ENCODE results near the gene EEFSEC. TPM values are rescaled to one million over a fixed set of nuclear protein-coding genes. Genes with fewer than 3 reads are reported as not detected.

Gene EEFSEC
- total and polyA plus RNA-seq, 4 donors = 9.8 to 20.1 (median 11.6) TPM

- ATAC-seq (ENCODE audit: insufficient read depth, low FRiP score) (no peak), DNase-seq (no peak)
- H3K27me3 ChIP-seq (ENCODE audit: control insufficient read depth in 3 of 3, insufficient read depth in 3 of 3, low read length in 2 of 3) = peaks cover 0 to 4% (median 0%) of the 10 kb centered on the region in 3 donors
- H3K4me1 ChIP-seq (ENCODE audit: control insufficient read depth in 5 of 5, insufficient read depth in 5 of 5, low read length in 5 of 5) = no peaks in the 10 kb centered on the region
- no peak overlapping the region for H3K27ac ChIP-seq (ENCODE audit: low read depth in 1 of 2, low read length in 1 of 2)
- H3K9me3 ChIP-seq (ENCODE audit: control insufficient read depth in 4 of 4, insufficient read depth in 3 of 4, low read length in 3 of 4) = peaks cover 0 to 8% (median 0%) of the 10 kb centered on the region in 4 donors
- WGBS, 2 donors = 79% methylated on average over 3 of the region's 3 CpGs
- TF ChIP-seq CTCF (IDR thresholded peaks at IDR 0.05; ENCODE audit: control extremely low read depth, extremely low read depth) = no peak
- H3K36me3 ChIP-seq (ENCODE audit: control insufficient read depth in 4 of 4, insufficient read depth in 4 of 4, low read length in 4 of 4) = no peaks in the 10 kb centered on the region
- H3K4me3 ChIP-seq = no peak overlapping the region
- H3K9ac ChIP-seq (ENCODE audit: insufficient read depth in 1 of 2, low read length in 2 of 2) = no peak overlapping the region
These were observed 290.5 kb downstream of the EEFSEC start for GRCh38 chr3:128443771-128444170.

- Histone ChIP-seq H3K4me3 (no peak overlapping the region), H3K4me1 (ENCODE audit: control insufficient read depth in 5 of 5, insufficient read depth in 5 of 5, low read length in 5 of 5) (no peaks in the 10 kb centered on the region), H3K9me3 (ENCODE audit: control insufficient read depth in 4 of 4, insufficient read depth in 3 of 4, low read length in 3 of 4) (peaks cover 0 to 8% (median 0%) of the 10 kb centered on the region in 4 donors), H3K9ac (ENCODE audit: insufficient read depth in 1 of 2, low read length in 2 of 2) (no peak overlapping the region), H3K36me3 (ENCODE audit: control insufficient read depth in 4 of 4, insufficient read depth in 4 of 4, low read length in 4 of 4) (no peaks in the 10 kb centered on the region), H3K27ac (ENCODE audit: low read depth in 1 of 2, low read length in 1 of 2) (no peak overlapping the region), H3K27me3 (ENCODE audit: control insufficient read depth in 3 of 3, insufficient read depth in 3 of 3, low read length in 2 of 3) (peaks cover 0 to 4% (median 0%) of the 10 kb centered on the region in 3 donors)
- ATAC-seq (ENCODE audit: insufficient read depth, low FRiP score) (no peak), DNase-seq (no peak)
- WGBS, 2 donors = 98 to 100% methylated on average over 1 of the region's 1 CpG
- no peak for TF ChIP-seq CTCF (IDR thresholded peaks at IDR 0.05; ENCODE audit: control extremely low read depth, extremely low read depth)
These were observed 292.1 kb downstream of the EEFSEC start for GRCh38 chr3:128445357-128445756.

- H3K36me3 ChIP-seq (ENCODE audit: control insufficient read depth in 4 of 4, insufficient read depth in 4 of 4, low read length in 4 of 4) = no peaks in the 10 kb centered on the region
- no peak for TF ChIP-seq CTCF (IDR thresholded peaks at IDR 0.05; ENCODE audit: control extremely low read depth, extremely low read depth)
- H3K4me3 ChIP-seq = no peak overlapping the region
- H3K9ac ChIP-seq (ENCODE audit: insufficient read depth in 1 of 2, low read length in 2 of 2) = no peak overlapping the region
- peaks cover 0 to 8% (median 0%) of the 10 kb centered on the region in 4 donors for H3K9me3 ChIP-seq (ENCODE audit: control insufficient read depth in 4 of 4, insufficient read depth in 3 of 4, low read length in 3 of 4)
- ATAC-seq (ENCODE audit: insufficient read depth, low FRiP score) (no peak), DNase-seq (no peak)
- H3K4me1 ChIP-seq (ENCODE audit: control insufficient read depth in 5 of 5, insufficient read depth in 5 of 5, low read length in 5 of 5) = no peaks in the 10 kb centered on the region
- WGBS, 2 donors = 95 to 100% methylated on average over 1 of the region's 1 CpG
- no peak overlapping the region for H3K27ac ChIP-seq (ENCODE audit: low read depth in 1 of 2, low read length in 1 of 2)
- peaks cover 0 to 4% (median 2%) of the 10 kb centered on the region in 3 donors for H3K27me3 ChIP-seq (ENCODE audit: control insufficient read depth in 3 of 3, insufficient read depth in 3 of 3, low read length in 2 of 3)
These were observed 293.5 kb downstream of the EEFSEC start for GRCh38 chr3:128446821-128447220.

- ATAC-seq (ENCODE audit: insufficient read depth, low FRiP score) (no peak), DNase-seq (no peak)
- H3K27ac ChIP-seq (ENCODE audit: low read depth in 1 of 2, low read length in 1 of 2) = no peak overlapping the region
- no peak overlapping the region for H3K9ac ChIP-seq (ENCODE audit: insufficient read depth in 1 of 2, low read length in 2 of 2)
- peaks cover 0 to 8% (median 0%) of the 10 kb centered on the region in 4 donors for H3K9me3 ChIP-seq (ENCODE audit: control insufficient read depth in 4 of 4, insufficient read depth in 3 of 4, low read length in 3 of 4)
- no peak for TF ChIP-seq CTCF (IDR thresholded peaks at IDR 0.05; ENCODE audit: control extremely low read depth, extremely low read depth)
- WGBS, 2 donors = 89 to 98% methylated on average over 3 of the region's 3 CpGs
- no peaks in the 10 kb centered on the region for H3K36me3 ChIP-seq (ENCODE audit: control insufficient read depth in 4 of 4, insufficient read depth in 4 of 4, low read length in 4 of 4)
- H3K27me3 ChIP-seq (ENCODE audit: control insufficient read depth in 3 of 3, insufficient read depth in 3 of 3, low read length in 2 of 3) = peaks cover 0 to 4% (median 2%) of the 10 kb centered on the region in 3 donors
- H3K4me3 ChIP-seq = no peak overlapping the region
- H3K4me1 ChIP-seq (ENCODE audit: control insufficient read depth in 5 of 5, insufficient read depth in 5 of 5, low read length in 5 of 5) = no peaks in the 10 kb centered on the region
These were observed 294.3 kb downstream of the EEFSEC start for GRCh38 chr3:128447561-128448013.

Measured in lung (tissue), 12 donors.